Endothelial cell (in vitro differentiated cells): ENCODE data around the gene ITPKC. TPM values are rescaled to one million over a fixed set of nuclear protein-coding genes. Genes with fewer than 3 reads are reported as not detected.

Experiments used
- DNase-seq: peaks from one replicate; pipeline ENCODE4 v3.0.0; 2021; ENCODE audit warnings: low spot score
- H3K27ac Mint-ChIP-seq: one replicate; pipeline ENCODE4 v1.8.0; 2021; ENCODE audit warnings: mixed read lengths, inconsistent platforms; ENCODE audit not compliant: unreplicated experiment
- H3K27me3 Mint-ChIP-seq: one replicate; pipeline ENCODE4 v1.8.0; 2021; ENCODE audit warnings: mild to moderate bottlenecking, moderate library complexity, mixed read lengths, inconsistent platforms; ENCODE audit not compliant: unreplicated experiment
- H3K36me3 Mint-ChIP-seq: one replicate; pipeline ENCODE4 v1.8.0; 2021; ENCODE audit warnings: mild to moderate bottlenecking, low read depth, mixed read lengths, inconsistent platforms; ENCODE audit not compliant: unreplicated experiment
- H3K4me1 Mint-ChIP-seq: one replicate; pipeline ENCODE4 v1.8.0; 2021; ENCODE audit warnings: mild to moderate bottlenecking, mixed read lengths, inconsistent platforms; ENCODE audit not compliant: unreplicated experiment
- H3K4me3 Mint-ChIP-seq: one replicate; pipeline ENCODE4 v1.8.0; 2021; ENCODE audit warnings: mild to moderate bottlenecking, mixed read lengths, inconsistent platforms; ENCODE audit not compliant: unreplicated experiment
- H3K9me3 Mint-ChIP-seq: one replicate; pipeline ENCODE4 v1.8.0; 2021; ENCODE audit warnings: mixed read lengths, inconsistent platforms; ENCODE audit not compliant: unreplicated experiment
- total RNA-seq: library from RNA; stranded (reverse); fragmentation: NEBNext Ultra II Directional; extraction: Animal tissue kit (Norgen Biotek cat#: 25700); gene quantifications from one replicate; pipeline ENCODE4 v1.2.1, GENCODE V29; 2021; ENCODE audit not compliant: unreplicated experiment
- TF ChIP-seq, protein P1 (sequence below): fragments of 200-600 bp; sonication (generic); IDR thresholded peaks from one replicate; pipeline ENCODE4 v1.5.0; 2021; ENCODE audit warnings: antibody characterized with exemption; ENCODE audit not compliant: unreplicated experiment

Gene ITPKC
- total RNA-seq, 1 donor from 2014 or later = 12.1 TPM

DNA sequence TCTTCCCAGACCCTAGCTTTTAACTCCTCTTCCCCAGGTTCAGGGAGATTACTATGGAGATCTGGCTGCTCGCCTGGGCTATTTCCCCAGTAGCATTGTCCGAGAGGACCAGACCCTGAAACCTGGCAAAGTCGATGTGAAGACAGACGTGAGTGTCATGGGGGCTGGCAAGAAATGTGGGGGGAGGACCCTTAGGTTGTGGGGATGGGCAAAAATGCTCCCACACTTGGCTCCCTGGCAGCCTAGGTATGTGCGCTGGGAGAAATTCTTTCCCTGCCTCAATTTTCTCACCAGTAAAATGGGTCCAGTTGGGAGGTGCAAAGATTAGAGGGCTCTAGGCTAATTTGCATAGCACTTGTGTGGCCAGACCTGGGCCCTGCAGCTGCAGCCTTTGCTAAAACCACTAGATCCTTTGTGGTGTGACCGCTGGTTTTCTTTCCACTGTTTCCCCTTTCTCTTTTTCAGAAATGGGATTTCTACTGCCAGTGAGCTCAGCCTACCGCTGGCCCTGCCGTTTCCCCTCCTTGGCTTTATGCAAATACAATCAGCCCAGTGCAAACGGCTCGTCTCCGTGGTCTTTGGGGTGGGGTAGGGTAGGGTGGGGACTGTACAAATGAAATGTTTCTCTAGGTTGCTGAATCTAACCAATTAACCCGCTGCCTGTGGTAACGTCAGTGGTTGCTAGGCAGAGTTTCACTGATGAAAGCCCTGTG is 60.2 kb downstream of the ITPKC start:
- Mint-ChIP-seq H3K4me1 (peaks cover 19% of the 10 kb centered on the region), H3K27me3 (peaks cover 5% of the 10 kb centered on the region), H3K4me3 (peak overlapping the region; percentile 89), H3K9me3 (no peaks in the 10 kb centered on the region), H3K27ac (peak overlapping the region; percentile 76), H3K36me3 (peaks cover 3% of the 10 kb centered on the region)
- peak; percentile 85 for DNase-seq
- TF ChIP-seq, protein P1, sequence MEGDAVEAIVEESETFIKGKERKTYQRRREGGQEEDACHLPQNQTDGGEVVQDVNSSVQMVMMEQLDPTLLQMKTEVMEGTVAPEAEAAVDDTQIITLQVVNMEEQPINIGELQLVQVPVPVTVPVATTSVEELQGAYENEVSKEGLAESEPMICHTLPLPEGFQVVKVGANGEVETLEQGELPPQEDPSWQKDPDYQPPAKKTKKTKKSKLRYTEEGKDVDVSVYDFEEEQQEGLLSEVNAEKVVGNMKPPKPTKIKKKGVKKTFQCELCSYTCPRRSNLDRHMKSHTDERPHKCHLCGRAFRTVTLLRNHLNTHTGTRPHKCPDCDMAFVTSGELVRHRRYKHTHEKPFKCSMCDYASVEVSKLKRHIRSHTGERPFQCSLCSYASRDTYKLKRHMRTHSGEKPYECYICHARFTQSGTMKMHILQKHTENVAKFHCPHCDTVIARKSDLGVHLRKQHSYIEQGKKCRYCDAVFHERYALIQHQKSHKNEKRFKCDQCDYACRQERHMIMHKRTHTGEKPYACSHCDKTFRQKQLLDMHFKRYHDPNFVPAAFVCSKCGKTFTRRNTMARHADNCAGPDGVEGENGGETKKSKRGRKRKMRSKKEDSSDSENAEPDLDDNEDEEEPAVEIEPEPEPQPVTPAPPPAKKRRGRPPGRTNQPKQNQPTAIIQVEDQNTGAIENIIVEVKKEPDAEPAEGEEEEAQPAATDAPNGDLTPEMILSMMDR = no peak

DNA sequence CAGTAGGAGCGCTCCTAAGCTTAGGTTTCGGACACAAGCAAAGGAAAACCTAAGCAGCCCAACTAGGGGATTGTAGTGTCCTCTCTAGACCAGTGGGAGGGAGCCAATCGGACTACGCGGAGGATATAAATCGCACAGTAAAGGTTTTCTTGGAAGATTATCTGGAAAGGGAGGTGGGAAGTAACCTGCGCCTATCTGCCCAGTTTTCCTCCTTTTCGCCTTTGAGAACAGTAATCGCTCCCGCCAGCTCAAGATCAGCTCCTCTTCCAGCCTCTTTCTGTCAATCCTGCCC is 60.7 kb downstream of the ITPKC start:
- Mint-ChIP-seq H3K27ac (peak overlapping the region; percentile 76), H3K4me3 (peak overlapping the region; percentile 89), H3K27me3 (peaks cover 9% of the 10 kb centered on the region), H3K4me1 (peaks cover 19% of the 10 kb centered on the region), H3K9me3 (no peaks in the 10 kb centered on the region), H3K36me3 (peaks cover 6% of the 10 kb centered on the region)
- TF ChIP-seq, protein P1 = no peak
- DNase-seq = no peak

DNA sequence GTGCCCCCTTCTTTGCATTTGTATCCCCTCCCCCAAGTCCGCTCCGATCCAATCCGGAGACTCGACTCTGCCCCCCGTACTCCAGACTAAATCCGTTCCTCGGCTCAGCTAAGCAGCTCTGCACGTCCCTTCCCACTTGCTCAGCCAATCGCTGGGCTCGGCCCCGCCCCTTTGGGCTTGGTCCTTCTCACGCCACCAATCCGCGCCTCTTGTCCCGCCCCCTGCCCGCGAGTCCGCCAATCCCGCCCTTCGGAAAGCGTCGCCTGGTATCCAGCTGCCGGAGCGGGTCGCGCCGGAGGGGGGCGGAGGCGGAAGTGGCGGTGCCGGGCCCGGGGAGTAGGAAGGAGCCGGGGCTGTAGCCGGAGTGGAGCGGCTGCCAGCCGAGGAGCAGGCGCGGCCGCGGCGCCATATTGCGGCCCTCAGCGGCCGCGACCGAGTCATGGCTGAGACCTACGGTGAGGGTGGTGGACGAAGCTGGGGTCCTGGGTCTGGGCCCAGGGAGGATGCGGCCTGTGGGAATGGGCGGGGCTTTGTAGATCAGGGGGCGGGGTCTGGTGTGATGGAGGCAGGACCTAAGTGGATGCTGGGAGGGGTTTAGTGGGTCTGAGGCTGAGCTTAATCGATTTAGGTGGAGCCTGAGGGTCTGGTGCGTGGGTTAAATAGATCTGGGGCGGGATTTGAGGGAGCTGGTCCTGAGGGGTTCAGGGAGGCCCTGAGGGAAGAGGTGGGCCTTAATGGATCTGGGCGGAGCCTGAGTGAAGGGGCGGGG is 61.2 kb downstream of the ITPKC start, which contains the start of gene RAB4B:
TSS of gene RAB4B (plus strand) at position 311 of the 769 bp plus-strand sequence. CDS start at position 440, 129 bp downstream.
- peaks cover 11% of the 10 kb centered on the region for H3K27me3 Mint-ChIP-seq
- TF ChIP-seq, protein P1 = no peak
- H3K4me1 Mint-ChIP-seq = peaks cover 19% of the 10 kb centered on the region
- peak within 1 kb of the TSS; percentile 76 for H3K27ac Mint-ChIP-seq
- DNase-seq = peak; percentile 100
- no peaks in the 10 kb centered on the region for H3K9me3 Mint-ChIP-seq
- H3K4me3 Mint-ChIP-seq = peak within 1 kb of the TSS; percentile 89
- H3K36me3 Mint-ChIP-seq = peaks cover 6% of the 10 kb centered on the region

DNA sequence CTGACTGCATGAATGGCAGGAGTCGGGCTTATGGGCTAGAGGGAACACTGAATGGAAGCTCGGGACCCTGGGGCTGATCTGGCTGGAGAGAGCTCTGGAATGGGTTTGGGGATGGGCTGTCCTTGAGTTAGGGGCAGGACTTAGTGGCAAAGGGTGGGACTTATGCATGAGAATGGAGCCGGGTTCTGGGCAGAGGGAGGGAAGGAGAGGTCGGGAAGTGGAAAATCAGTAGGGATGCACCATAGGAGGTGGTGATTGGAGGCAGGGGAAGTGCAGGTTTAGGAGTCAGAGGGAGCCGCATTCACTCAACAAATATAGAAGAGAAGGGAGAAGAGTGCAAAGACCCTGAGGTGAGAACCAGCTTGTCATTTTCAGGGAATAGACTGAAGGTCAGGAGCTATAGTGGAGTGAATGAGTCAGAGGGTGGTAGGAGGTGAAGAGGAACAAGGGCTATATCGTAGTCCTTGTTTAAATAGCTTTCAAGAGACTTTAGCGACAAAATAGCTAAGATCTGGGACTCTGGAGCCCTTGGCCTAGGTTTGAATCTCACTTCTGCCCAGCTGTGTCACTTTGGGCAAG is 61.9 kb downstream of the ITPKC start:
- Mint-ChIP-seq H3K9me3 (no peaks in the 10 kb centered on the region), H3K27ac (peak overlapping the region; percentile 76), H3K27me3 (peaks cover 13% of the 10 kb centered on the region), H3K36me3 (peaks cover 6% of the 10 kb centered on the region), H3K4me1 (peaks cover 19% of the 10 kb centered on the region), H3K4me3 (peak overlapping the region; percentile 89)
- no peak for DNase-seq
- TF ChIP-seq, protein P1 = no peak

DNA sequence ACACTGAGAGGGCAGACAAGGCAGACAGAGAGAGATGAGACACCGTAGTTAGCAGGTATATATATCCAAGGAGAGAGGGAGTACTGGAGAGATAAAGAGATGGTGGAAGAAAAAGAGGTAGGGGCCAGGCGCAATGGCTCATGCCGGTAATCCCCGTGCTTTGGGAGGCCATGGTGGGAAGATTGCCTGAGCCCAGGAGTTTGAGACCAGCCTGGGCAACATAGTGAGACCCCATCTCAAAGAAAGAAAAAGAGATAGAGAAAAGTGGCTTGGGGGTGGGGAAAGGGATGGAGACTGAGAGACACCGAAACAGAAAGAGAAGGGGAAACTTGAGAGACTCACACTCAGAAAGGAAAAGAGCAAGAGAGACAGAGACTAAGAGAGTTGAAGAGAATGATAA is 63.7 kb downstream of the ITPKC start:
- Mint-ChIP-seq H3K4me3 (no peak overlapping the region), H3K27me3 (peaks cover 13% of the 10 kb centered on the region), H3K4me1 (peaks cover 19% of the 10 kb centered on the region), H3K27ac (no peak overlapping the region), H3K36me3 (peaks cover 6% of the 10 kb centered on the region), H3K9me3 (no peaks in the 10 kb centered on the region)
- TF ChIP-seq, protein P1 = no peak
- no peak for DNase-seq
